HG03558 (cell line): ENCODE data around the gene IQSEC2.

Experiments used
- ATAC-seq: cut with Tn5 transposase; IDR thresholded peaks from one replicate; pipeline ENCODE4 v1.9.1; 2021; ENCODE audit warnings: moderate number of reproducible peaks; ENCODE audit not compliant: unreplicated experiment; ENCODE audit errors: extremely low read depth

IQSEC2 gene

GRCh38 chrX:53249408-53250042, 31.9 kb downstream of the IQSEC2 start:
- ATAC-seq = no peak

GRCh38 chrX:53247928-53248327, 33.5 kb downstream of the IQSEC2 start:
- ATAC-seq = no peak

- no peak for ATAC-seq
Measured at GRCh38 chrX:53246231-53246630, 35.2 kb downstream of the IQSEC2 start.

GRCh38 chrX:53244610-53245009, 36.8 kb downstream of the IQSEC2 start:
- ATAC-seq = no peak

- no peak for ATAC-seq
Measured at GRCh38 chrX:53242310-53242709, 39.1 kb downstream of the IQSEC2 start.

GRCh38 chrX:53241558-53241957, 39.8 kb downstream of the IQSEC2 start:
- ATAC-seq = no peak

GRCh38 chrX:53239474-53239873, 41.9 kb downstream of the IQSEC2 start:
- no peak for ATAC-seq

- ATAC-seq = no peak
Measured at GRCh38 chrX:53237056-53237455, 44.3 kb downstream of the IQSEC2 start.

GRCh38 chrX:53236025-53236679, 45.2 kb downstream of the IQSEC2 start:
- ATAC-seq = no peak

- no peak for ATAC-seq
Measured at GRCh38 chrX:53235566-53235965, 45.8 kb downstream of the IQSEC2 start.

- ATAC-seq = no peak
Measured at GRCh38 chrX:53234484-53234883, 46.9 kb downstream of the IQSEC2 start.

GRCh38 chrX:53233536-53233935, 47.8 kb downstream of the IQSEC2 start:
- ATAC-seq = no peak

- no peak for ATAC-seq
Measured at GRCh38 chrX:53230116-53230515, 51.3 kb downstream of the IQSEC2 start.

GRCh38 chrX:53227224-53227765, 54.1 kb downstream of the IQSEC2 start:
- no peak for ATAC-seq

GRCh38 chrX:53224860-53225797, 56.3 kb downstream of the IQSEC2 start, which contains the start of gene KDM5C:
KDM5C (minus strand) TSS chrX:53225207; CDS start chrX:53224889, 318 bp downstream.
- peak; percentile 64 for ATAC-seq

- no peak for ATAC-seq
Measured at GRCh38 chrX:53223955-53224859, 57.2 kb downstream of the IQSEC2 start.

- ATAC-seq = no peak
Measured at GRCh38 chrX:53223068-53223693, 58.2 kb downstream of the IQSEC2 start.
